Measurements from ENCODE around the gene DRD5. TPM values are rescaled to one million over a fixed set of nuclear protein-coding genes. Genes with fewer than 3 reads are reported as not detected.
"Not testable (repeated sequence)": the region's sequence is repeated elsewhere in the genome, so short reads cannot be mapped to it uniquely, and the experiment has no call there.

DRD5 gene
- total RNA-seq, 1 donor from 2014 or later, result not detected

DNA sequence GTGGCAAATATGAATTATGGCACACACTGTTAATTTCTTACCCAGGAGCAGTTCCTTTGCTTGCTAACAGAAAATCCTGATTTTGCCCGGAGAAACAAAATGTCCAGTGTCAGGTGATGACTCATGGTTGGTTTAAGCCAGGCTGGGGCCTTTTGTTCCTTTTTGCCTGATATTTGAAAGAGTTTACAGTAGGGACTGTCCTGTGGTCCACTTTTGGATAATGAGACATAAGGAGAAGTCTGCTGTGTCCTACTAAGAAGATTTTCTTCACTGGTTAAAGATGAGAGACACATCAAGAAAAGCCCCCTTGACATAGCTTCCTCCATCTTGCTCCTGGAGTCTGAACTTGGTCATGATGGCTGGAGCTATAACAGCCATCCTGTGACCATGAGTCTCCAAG, 12.1 kb upstream of the DRD5 start:
- Histone ChIP-seq H3K4me1 (no peaks in the 10 kb centered on the region), H3K9me3 (no peaks in the 10 kb centered on the region), H3K36me3 (no peaks in the 10 kb centered on the region), H3K27me3 (no peaks in the 10 kb centered on the region), H3K4me3 (no peak overlapping the region), H3K27ac (no peak overlapping the region)
- no peak for DNase-seq (ENCODE audit: extremely low spot score in 2 of 2)
- intact Hi-C loops (cut with DNase I), result loop anchor here (10.0 kb wide), 1 partner anchor 245 kb away; no protein-coding TSS in a partner anchor
- TF ChIP-seq, protein P1, sequence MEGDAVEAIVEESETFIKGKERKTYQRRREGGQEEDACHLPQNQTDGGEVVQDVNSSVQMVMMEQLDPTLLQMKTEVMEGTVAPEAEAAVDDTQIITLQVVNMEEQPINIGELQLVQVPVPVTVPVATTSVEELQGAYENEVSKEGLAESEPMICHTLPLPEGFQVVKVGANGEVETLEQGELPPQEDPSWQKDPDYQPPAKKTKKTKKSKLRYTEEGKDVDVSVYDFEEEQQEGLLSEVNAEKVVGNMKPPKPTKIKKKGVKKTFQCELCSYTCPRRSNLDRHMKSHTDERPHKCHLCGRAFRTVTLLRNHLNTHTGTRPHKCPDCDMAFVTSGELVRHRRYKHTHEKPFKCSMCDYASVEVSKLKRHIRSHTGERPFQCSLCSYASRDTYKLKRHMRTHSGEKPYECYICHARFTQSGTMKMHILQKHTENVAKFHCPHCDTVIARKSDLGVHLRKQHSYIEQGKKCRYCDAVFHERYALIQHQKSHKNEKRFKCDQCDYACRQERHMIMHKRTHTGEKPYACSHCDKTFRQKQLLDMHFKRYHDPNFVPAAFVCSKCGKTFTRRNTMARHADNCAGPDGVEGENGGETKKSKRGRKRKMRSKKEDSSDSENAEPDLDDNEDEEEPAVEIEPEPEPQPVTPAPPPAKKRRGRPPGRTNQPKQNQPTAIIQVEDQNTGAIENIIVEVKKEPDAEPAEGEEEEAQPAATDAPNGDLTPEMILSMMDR (IDR thresholded peaks at IDR 0.05), result no peak
- no peak for TF ChIP-seq POLR2AphosphoS5 (IDR thresholded peaks at IDR 0.05; ENCODE audit: insufficient read depth in 1 of 2, low read depth in 1 of 2)

DNA sequence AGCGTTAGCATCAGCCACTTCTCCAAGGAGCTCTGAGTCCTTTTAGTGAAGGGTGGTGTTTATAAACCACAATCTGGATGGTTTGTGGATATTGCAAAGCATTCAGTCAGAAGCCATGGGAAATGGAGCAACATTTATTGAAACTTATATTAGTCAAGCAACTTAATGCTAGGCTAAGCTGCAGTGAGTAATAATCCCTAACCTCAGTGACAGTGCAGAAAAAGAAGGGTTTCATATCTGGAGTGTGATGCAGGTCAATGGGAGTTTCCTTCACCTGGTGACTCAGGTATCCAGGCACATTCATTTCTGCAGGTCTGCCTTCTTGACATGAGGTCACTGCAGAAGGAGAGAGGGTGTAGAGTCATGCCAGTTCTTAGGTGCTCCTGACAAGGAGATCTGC, 10.4 kb upstream of the DRD5 start:
- Histone ChIP-seq H3K36me3 (no peaks in the 10 kb centered on the region), H3K27ac (no peak overlapping the region), H3K9me3 (no peaks in the 10 kb centered on the region), H3K27me3 (no peaks in the 10 kb centered on the region), H3K4me1 (no peaks in the 10 kb centered on the region), H3K4me3 (no peak overlapping the region)
- DNase-seq (ENCODE audit: extremely low spot score in 2 of 2), result no peak
- no peak for TF ChIP-seq POLR2A (IDR thresholded peaks at IDR 0.05)
- no peak for TF ChIP-seq POLR2AphosphoS5 (IDR thresholded peaks at IDR 0.05; ENCODE audit: insufficient read depth in 1 of 2, low read depth in 1 of 2)
- TF ChIP-seq, protein P1 (IDR thresholded peaks at IDR 0.05), result no peak
- intact Hi-C loops (cut with DNase I), result no loop called here

DNA sequence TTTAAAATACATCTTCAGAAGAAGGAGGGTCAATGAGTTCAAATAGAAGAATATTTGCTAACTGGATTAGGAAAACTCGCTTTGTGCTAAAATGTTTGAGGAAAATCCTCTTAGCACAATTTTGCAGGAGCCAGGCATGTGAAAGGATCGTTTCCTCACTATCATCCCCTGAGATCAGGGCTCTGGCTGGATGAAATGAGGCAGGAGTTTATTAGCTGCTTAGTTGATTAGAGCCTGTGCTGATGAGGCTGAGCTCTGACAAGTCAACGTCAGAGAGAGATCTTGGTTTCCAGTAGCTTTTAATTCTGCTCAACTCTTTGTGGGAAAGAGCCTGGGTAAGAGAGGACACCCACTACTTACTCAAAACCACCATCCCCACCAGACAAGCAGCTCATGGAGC, 8.0 kb upstream of the DRD5 start:
- DNase-seq (ENCODE audit: extremely low spot score in 2 of 2), result no peak
- Histone ChIP-seq H3K4me3 (no peak overlapping the region), H3K27ac (no peak overlapping the region), H3K36me3 (no peaks in the 10 kb centered on the region), H3K27me3 (no peaks in the 10 kb centered on the region), H3K4me1 (no peaks in the 10 kb centered on the region), H3K9me3 (no peaks in the 10 kb centered on the region)
- intact Hi-C loops (cut with DNase I), result no loop called here
- TF ChIP-seq POLR2A (IDR thresholded peaks at IDR 0.05) (no peak), POLR2AphosphoS5 (IDR thresholded peaks at IDR 0.05; ENCODE audit: insufficient read depth in 1 of 2, low read depth in 1 of 2) (no peak)
- TF ChIP-seq, protein P1 (IDR thresholded peaks at IDR 0.05), result no peak

DNA sequence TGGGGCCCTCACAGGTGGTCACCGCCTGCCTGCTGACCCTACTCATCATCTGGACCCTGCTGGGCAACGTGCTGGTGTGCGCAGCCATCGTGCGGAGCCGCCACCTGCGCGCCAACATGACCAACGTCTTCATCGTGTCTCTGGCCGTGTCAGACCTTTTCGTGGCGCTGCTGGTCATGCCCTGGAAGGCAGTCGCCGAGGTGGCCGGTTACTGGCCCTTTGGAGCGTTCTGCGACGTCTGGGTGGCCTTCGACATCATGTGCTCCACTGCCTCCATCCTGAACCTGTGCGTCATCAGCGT, 652 bp downstream of the DRD5 start:
- no peaks in the 10 kb centered on the region for H3K4me1 ChIP-seq
- no peak for DNase-seq (ENCODE audit: extremely low spot score in 2 of 2)
- no peaks in the 10 kb centered on the region for H3K27me3 ChIP-seq
- no peak overlapping the region for H3K4me3 ChIP-seq
- no peaks in the 10 kb centered on the region for H3K36me3 ChIP-seq
- no peak overlapping the region for H3K27ac ChIP-seq
- H3K9me3 ChIP-seq, result no peaks in the 10 kb centered on the region
- intact Hi-C loops (cut with DNase I), result no loop called here
- TF ChIP-seq, protein P1 (IDR thresholded peaks at IDR 0.05), result no peak
- TF ChIP-seq POLR2A (IDR thresholded peaks at IDR 0.05) (no peak), POLR2AphosphoS5 (IDR thresholded peaks at IDR 0.05; ENCODE audit: insufficient read depth in 1 of 2, low read depth in 1 of 2) (no peak)

DNA sequence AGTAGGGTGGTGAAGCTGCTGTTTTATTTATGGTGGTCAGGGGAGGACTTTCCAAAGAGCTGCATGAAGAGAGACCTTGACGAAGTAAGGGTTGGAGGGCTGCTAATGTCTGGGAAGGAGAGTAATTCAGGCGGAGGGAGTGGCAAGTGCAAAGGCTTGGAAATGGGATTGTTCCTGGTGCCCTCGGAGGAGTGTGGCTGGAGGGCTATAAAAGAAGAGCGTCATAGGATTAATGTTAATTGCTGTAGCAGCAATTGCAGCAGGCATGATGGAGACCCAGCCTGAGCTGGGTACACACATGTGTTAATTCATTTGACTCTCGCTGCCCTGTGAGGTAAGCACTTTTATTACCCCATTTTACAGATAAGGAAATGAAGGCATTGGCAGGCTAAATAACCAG, 4.5 kb downstream of the DRD5 start:
- H3K4me1 ChIP-seq; intact Hi-C loops (cut with DNase I); H3K9me3 ChIP-seq; DNase-seq (ENCODE audit: extremely low spot score in 2 of 2); H3K27me3 ChIP-seq; H3K27ac ChIP-seq; H3K36me3 ChIP-seq; H3K4me3 ChIP-seq: not testable (repeated sequence)

DNA sequence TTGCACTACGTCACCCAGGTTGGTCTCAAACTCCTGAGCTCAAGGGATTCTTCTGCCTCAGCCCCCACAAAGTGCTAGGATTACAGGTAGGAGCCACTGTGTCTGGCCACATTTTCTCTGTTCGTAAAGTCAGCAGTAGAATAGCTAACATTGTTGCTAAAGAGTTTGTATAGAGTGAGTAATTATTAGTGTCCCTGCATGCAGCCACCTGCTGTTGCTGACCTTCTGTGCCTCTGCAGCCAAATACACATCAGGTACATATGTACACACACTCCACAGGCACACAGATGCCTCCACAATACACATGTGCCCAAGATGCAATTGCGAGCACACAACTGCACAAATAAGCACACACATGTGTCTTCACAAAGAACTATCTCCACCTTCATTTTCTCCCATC, 10.9 kb downstream of the DRD5 start:
- DNase-seq (ENCODE audit: extremely low spot score in 2 of 2), result no peak
- no peak overlapping the region for H3K4me3 ChIP-seq
- H3K27me3 ChIP-seq, result no peaks in the 10 kb centered on the region
- H3K36me3 ChIP-seq, result no peaks in the 10 kb centered on the region
- no peaks in the 10 kb centered on the region for H3K9me3 ChIP-seq
- intact Hi-C loops (cut with DNase I), result no loop called here
- no peak overlapping the region for H3K27ac ChIP-seq
- TF ChIP-seq, protein P1 (IDR thresholded peaks at IDR 0.05), result no peak
- no peak for TF ChIP-seq POLR2AphosphoS5 (IDR thresholded peaks at IDR 0.05; ENCODE audit: insufficient read depth in 1 of 2, low read depth in 1 of 2)
- TF ChIP-seq POLR2A (IDR thresholded peaks at IDR 0.05), result no peak
- H3K4me1 ChIP-seq, result no peaks in the 10 kb centered on the region

DNA sequence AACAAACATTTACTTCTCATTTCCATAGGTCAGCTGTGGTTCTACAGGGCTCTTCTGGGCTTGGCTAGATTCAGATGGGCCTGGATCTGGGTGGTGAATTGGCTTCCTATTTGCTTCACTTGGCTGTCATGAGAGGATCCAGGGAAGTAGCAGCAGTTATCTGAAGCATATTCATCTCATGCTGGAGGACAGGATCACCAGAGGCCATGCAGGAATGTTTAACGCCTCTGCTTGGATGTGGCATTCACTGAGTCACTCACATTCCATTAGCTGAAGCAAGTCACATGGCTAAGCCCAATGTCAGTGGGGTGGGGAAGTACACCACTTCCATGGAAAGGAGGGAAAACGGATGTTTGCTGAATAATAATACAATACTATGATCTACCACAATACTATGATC, 15.2 kb downstream of the DRD5 start:
- H3K27me3 ChIP-seq; H3K4me3 ChIP-seq; H3K27ac ChIP-seq; H3K4me1 ChIP-seq; intact Hi-C loops (cut with DNase I); H3K36me3 ChIP-seq; H3K9me3 ChIP-seq; DNase-seq (ENCODE audit: extremely low spot score in 2 of 2): not testable (repeated sequence)

Measured in vagina (tissue), 2 donors.